ENCODE measurements around the gene CYBC1. TPM values are rescaled to one million over a fixed set of nuclear protein-coding genes. Genes with fewer than 3 reads are reported as not detected.

The CYBC1 gene
- total and polyA plus RNA-seq, 9 of the 15 experiments (the other 6 are each of a cell fraction or from before 2014, with no cell fraction given): 1.3 to 71.8 (median 49.9) TPM

- TF ChIP-seq ZNF318 (IDR thresholded peaks at IDR 0.05; ENCODE audit: borderline replicate concordance in 1 of 2, low read depth in 1 of 2) (no peak), ZNF24 (IDR thresholded peaks at IDR 0.05) (0 out of 2 replicates have a peak, but pooled peaks have one; percentile 15), CXXC5 (CRISPR knock-in tag; IDR thresholded peaks at IDR 0.05) (peak; percentile 98), IRF2 (CRISPR knock-in tag; IDR thresholded peaks at IDR 0.05) (peak; percentile 73; the same call in 1 of the 2 replicates), CBX5 (IDR thresholded peaks at IDR 0.05; ENCODE audit: borderline replicate concordance, low read depth) (peak; percentile 45; the same call in 1 of the 2 replicates), HNRNPL (IDR thresholded peaks at IDR 0.05; ENCODE audit: low read depth, low read length) (0 out of 2 replicates have a peak, but pooled peaks have one; percentile 71), REST (IDR thresholded peaks at IDR 0.05; ENCODE audit: borderline replicate concordance) (peak; percentile 98), REST (CRISPR knock-in tag; IDR thresholded peaks at IDR 0.05; ENCODE audit: low read depth) (no peak; the same call in 1 of the 2 replicates)
These were observed 46.2 kb upstream of the CYBC1 start (continued) for GRCh38 chr17:82496529-82497434.

Measured in K562 (cell line).